OCI-LY7 (cell line): ENCODE data around the gene SCTR. TPM values are rescaled to one million over a fixed set of nuclear protein-coding genes. Genes with fewer than 3 reads are reported as not detected.

Experiments used
- BruUV-seq: library from RNA; stranded (reverse); fragments of 400-500 nt; replicated peaks from 2 replicates; lab custom pipeline; 2021; lab: Mats Ljungman, UMichigan
- CTCF ChIA-PET: fragments of 300-600 bp; sonication (Branson Sonifier 250); formaldehyde crosslinking; loops from one replicate; lab custom pipeline; 2022; ENCODE audit warnings: antibody characterized with exemption; ENCODE audit not compliant: unreplicated experiment; lab: Charles Lee
- POLR2A ChIA-PET: fragments of 300-600 bp; sonication (Branson Sonifier 250); formaldehyde crosslinking; loops from one replicate; lab custom pipeline; 2022; ENCODE audit warnings: antibody characterized with exemption; lab: Charles Lee
- DNase-seq: peaks from one replicate; pipeline ENCODE4 v3.0.0-alpha.2; 2015; ENCODE audit warnings: low spot score
- H2AFZ ChIP-seq: fragments of 200-600 bp; sonication (generic), shearing (Covaris generic); 2 replicates; pipeline ENCODE4 v1.6.1; 2014; ENCODE audit warnings: mild to moderate bottlenecking, antibody characterized with exemption, low read length, moderate library complexity
- H3K27ac ChIP-seq: fragments of 200-600 bp; sonication (generic); 2 replicates; pipeline ENCODE4 v1.5.1; 2014; ENCODE audit warnings: mixed run types, low read depth, mild to moderate bottlenecking, moderate library complexity, low read length, inconsistent platforms; ENCODE audit not compliant: poor library complexity, severe bottlenecking
- H3K36me3 ChIP-seq: fragments of 200-600 bp; sonication (generic); 2 replicates; pipeline ENCODE4 v1.6.1; 2014; ENCODE audit warnings: mild to moderate bottlenecking, antibody characterized with exemption, low read length, moderate library complexity, mixed read lengths; ENCODE audit not compliant: insufficient read depth
- H3K4me1 ChIP-seq: fragments of 200-600 bp; sonication (generic); 2 replicates; pipeline ENCODE4 v1.5.1; 2014; ENCODE audit warnings: mild to moderate bottlenecking, low read length; ENCODE audit not compliant: insufficient read depth, poor library complexity, severe bottlenecking
- H3K4me2 ChIP-seq: fragments of 200-600 bp; sonication (generic); 2 replicates; pipeline ENCODE4 v1.6.1; 2014; ENCODE audit warnings: mild to moderate bottlenecking, low read length
- H3K4me3 ChIP-seq: fragments of 200-600 bp; sonication (generic); 2 replicates; pipeline ENCODE4 v1.5.1; 2014; ENCODE audit warnings: mild to moderate bottlenecking, low read depth, low read length; ENCODE audit not compliant: poor library complexity, severe bottlenecking
- H3K79me2 ChIP-seq: fragments of 200-600 bp; sonication (generic); 2 replicates; pipeline ENCODE4 v1.6.1; 2016; ENCODE audit warnings: low read depth, mild to moderate bottlenecking, low read length, moderate library complexity, mixed read lengths; ENCODE audit not compliant: insufficient read depth
- H3K9me2 ChIP-seq: fragments of 200-600 bp; sonication (generic); 2 replicates; pipeline ENCODE4 v1.6.1; 2016; ENCODE audit warnings: mild to moderate bottlenecking, low read length, mixed read lengths; ENCODE audit not compliant: insufficient read depth
- H3K9me3 ChIP-seq: fragments of 200-600 bp; sonication (generic); 2 replicates; pipeline ENCODE4 v1.6.1; 2014; ENCODE audit warnings: mild to moderate bottlenecking, mixed run types, low read length, mixed read lengths
- H4K20me1 ChIP-seq: fragments of 200-600 bp; sonication (generic); 2 replicates; pipeline ENCODE4 v1.6.1; 2014; ENCODE audit warnings: mild to moderate bottlenecking, antibody characterized with exemption, low read length, moderate library complexity, mixed read lengths; ENCODE audit not compliant: insufficient read depth
- CTCF ChIP-seq: fragments of 200-600 bp; sonication (generic); conservative IDR thresholded peaks from 2 replicates; pipeline ENCODE4 v1.5.1; 2014; ENCODE audit warnings: mild to moderate bottlenecking, antibody characterized with exemption, low read length, moderate library complexity, mixed read lengths
- EZH2phosphoT487 ChIP-seq: fragments of 200-600 bp; sonication (generic); IDR thresholded peaks from 2 replicates; pipeline ENCODE4 v1.6.1; 2018; ENCODE audit warnings: low read depth, borderline replicate concordance, mild to moderate bottlenecking, mixed run types, antibody characterized with exemption, low read length, moderate library complexity, mixed read lengths
- intact Hi-C: fragments of 100-400 bp; cut with micrococcal nuclease; formaldehyde crosslinking; loops from one replicate; pipeline ENCODE4 v1.10.0; 2022; ENCODE audit not compliant: unreplicated experiment
- total RNA-seq, 2 experiments: library from RNA; depleted of rRNA in 1 of 2; stranded (reverse); fragments of >200 nt in 1 of 2; shearing (Covaris generic) in 1 of 2; gene quantifications; 2 replicates each; pipeline ENCODE4 v1.2.3, GENCODE V29; 2014 to 2022

SCTR gene
- total RNA-seq, 2 experiments from 2014 or later = not detected

GRCh38 chr2:119431976-119432850, 92.1 kb downstream of the SCTR start:
- Histone ChIP-seq H3K4me3 (peak overlapping the region; percentile 49), H3K36me3 (no peaks in the 10 kb centered on the region), H3K27ac (no peak overlapping the region), H3K9me2 (no peaks in the 10 kb centered on the region), H2AFZ (no peak overlapping the region), H4K20me1 (no peaks in the 10 kb centered on the region), H3K9me3 (no peaks in the 10 kb centered on the region), H3K79me2 (no peaks in the 10 kb centered on the region), H3K4me2 (peak overlapping the region; percentile 62), H3K4me1 (peaks cover 17% of the 10 kb centered on the region)
- ChIA-PET CTCF (interaction anchor here (0.7 kb wide), 1 partner anchor 548 kb away, joined by 3 read pairs; no protein-coding TSS in a partner anchor), POLR2A (no interaction called here)
- TF ChIP-seq EZH2phosphoT487 = no peak
- no peak for TF ChIP-seq CTCF
- DNase-seq = no peak
- intact Hi-C loops = no loop called here
- BruUV-seq = no TSS peak

- Histone ChIP-seq H4K20me1 (no peaks in the 10 kb centered on the region), H3K79me2 (no peaks in the 10 kb centered on the region), H3K4me1 (peaks cover 17% of the 10 kb centered on the region), H3K27ac (no peak within 1 kb of the TSS), H3K36me3 (no peaks in the 10 kb centered on the region), H3K4me2 (peak within 1 kb of the TSS; percentile 62), H3K4me3 (peak within 1 kb of the TSS; percentile 49), H3K9me3 (no peaks in the 10 kb centered on the region), H2AFZ (no peak within 1 kb of the TSS), H3K9me2 (no peaks in the 10 kb centered on the region)
- intact Hi-C loops = no loop called here
- ChIA-PET POLR2A (no interaction called here), CTCF (interaction anchor here (0.7 kb wide), 1 partner anchor 549 kb away, joined by 3 read pairs; no protein-coding TSS in a partner anchor)
- no TSS peak for BruUV-seq
- peak; percentile 44 for DNase-seq
- TF ChIP-seq EZH2phosphoT487 = no peak; the same call in 1 of the 2 replicates
- no peak for TF ChIP-seq CTCF
These were observed 92.9 kb downstream of the SCTR start, which contains the start of gene TMEM37 for GRCh38 chr2:119431155-119431975. Gene TMEM37 (plus strand): TSS chr2:119431854. CDS start chr2:119431904, 50 bp downstream.
